Islet precursor cell (in vitro differentiated cells): ENCODE data around the gene SEC16A.
"Not testable (repeated sequence)": the region's sequence is repeated elsewhere in the genome, so short reads cannot be mapped to it uniquely, and the experiment has no call there.

Experiments used
- DNase-seq: peaks from one replicate; pipeline ENCODE4 v3.0.0-alpha.2; 2018

Gene SEC16A

GRCh38 chr9:136422876-136423275 lies 60.0 kb downstream of the SEC16A start:
- DNase-seq, result no peak

GRCh38 chr9:136421791-136422190 lies 61.0 kb downstream of the SEC16A start:
- DNase-seq, result no peak

DNA sequence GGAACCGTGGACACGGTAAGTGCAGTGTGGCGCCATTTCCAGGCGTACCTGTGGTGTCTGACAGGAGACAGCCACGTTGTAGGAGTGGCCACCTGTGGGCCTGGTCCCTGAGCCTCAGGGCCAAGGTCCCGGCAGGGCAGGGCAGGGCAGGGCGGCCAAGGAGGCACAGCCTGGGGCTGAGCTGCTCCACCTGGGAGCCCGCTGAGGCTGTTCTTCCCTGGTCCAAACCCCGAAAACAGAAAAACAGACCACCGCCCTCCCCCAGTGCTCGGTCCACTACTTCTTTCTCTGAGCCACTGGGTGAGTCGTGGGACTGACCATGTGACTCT lies 63.8 kb downstream of the SEC16A start:
- no peak for DNase-seq

GRCh38 chr9:136418182-136419091 lies 64.4 kb downstream of the SEC16A start:
- no peak for DNase-seq

GRCh38 chr9:136416914-136417313 lies 65.9 kb downstream of the SEC16A start:
- DNase-seq, result no peak

- DNase-seq, result no peak
Measured at GRCh38 chr9:136416427-136416826, 66.4 kb downstream of the SEC16A start.

DNA sequence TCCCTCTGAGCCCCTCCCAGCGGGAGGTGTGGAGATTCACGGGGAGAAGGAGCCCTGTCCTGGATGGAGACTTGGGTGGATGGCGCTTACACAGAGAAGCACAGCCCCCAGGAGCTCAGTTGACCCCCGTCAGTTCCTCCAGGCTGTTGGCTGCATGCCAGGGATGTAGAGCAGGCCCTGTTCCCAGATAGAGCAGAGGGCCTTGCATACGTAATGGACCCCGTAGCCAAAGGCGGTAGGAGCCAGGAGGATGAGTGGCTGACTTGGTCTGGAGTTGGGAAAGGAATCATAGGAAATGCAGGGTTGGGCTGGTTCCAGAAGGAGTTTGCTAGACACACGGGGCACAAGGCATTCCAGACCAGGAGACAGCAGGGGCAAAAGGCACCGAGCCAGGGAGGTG lies 69.9 kb downstream of the SEC16A start:
- no peak for DNase-seq

DNA sequence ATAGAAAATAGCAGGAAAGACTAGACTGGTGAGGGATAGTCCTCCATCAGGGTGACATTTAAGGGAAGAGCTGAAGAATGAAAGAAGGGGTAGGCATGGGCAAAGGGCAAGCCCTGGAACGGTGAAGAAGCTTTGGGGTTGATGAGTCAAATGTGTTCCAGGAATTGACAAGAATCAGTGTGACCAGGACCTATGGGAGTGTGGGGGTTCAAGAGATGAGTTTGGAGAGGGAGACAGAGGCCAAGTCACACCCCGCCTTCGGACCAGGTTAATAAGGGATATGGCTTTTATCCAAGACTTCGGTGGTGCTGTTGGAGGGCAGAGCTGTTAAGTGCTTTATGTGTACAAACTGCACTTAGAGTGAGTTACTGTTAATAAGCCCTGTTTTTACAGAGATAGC lies 71.5 kb downstream of the SEC16A start:
- no peak for DNase-seq

- DNase-seq, result peak; percentile 92
Measured at GRCh38 chr9:136410500-136411287, 72.1 kb downstream of the SEC16A start, which contains the start of the genes ENTR1 and PMPCA. TSS of gene ENTR1 (minus strand) at chr9:136410614. CDS start at chr9:136410397, 217 bp downstream. TSS of gene PMPCA (plus strand) at chr9:136410658. CDS start at chr9:136410669, 11 bp downstream.

DNA sequence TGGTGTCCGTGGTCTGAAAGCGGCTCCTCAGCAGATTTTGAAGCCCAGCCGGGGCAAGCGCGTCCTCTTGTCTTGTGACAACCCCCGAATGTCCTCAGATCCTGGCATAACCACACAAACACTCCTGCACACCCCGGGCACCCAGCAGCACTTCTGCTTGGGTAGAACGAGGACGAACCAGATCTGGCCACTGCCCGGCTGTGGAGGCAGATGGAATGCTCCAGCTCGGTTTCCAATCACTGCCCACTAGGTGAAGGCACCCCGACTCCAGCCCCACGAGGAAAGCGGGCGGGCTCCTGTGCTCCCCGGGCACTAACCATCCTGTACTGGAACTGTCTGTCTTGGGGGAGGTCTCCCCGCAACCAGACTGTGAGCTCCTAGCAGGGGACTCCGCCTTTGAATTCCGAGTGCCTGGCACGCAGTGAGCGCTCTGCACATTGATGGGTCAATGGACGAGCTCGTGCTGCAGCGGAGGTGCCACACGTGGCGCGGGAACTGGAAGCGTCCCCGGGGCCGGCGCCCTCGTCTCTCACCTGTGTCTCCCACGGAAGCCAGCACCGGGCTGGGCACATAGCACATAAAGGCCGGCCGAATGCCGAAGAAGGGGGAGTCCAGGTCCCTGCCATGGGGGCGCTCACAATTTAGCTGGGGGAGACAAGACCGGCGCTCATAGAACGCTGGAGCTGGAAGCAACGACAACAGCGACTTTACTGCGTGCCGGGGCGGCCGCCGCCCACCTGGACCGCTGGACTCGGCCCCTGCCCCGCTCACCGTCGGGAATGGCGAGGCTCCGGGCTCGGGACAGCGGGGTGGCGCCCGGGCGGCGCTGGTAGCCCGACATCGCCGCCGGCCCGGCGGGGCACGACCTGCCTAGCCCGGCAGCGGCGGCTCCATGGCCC lies 73.0 kb downstream of the SEC16A start:
- peak; percentile 62 for DNase-seq

DNA sequence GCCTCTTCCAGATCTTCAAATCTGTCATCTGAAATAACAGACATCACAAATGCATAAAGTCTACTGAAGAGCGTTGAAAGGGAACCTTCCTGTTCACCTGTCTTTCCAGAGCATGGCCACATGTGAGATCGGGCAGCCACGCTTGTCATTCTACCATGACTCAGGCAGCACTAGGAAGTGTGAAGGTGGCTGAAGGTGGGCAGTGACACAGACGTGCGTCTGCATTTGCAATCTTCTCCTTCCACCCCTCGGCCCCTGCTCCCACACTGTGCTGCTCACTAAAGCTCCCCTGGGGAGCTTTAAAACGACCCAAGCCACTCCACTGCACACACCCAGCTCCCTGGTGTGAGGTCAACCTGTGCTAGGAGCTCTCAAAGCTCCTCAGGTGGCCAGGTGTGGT lies 74.9 kb downstream of the SEC16A start:
- DNase-seq, result no peak

GRCh38 chr9:136407061-136407460 lies 75.8 kb downstream of the SEC16A start:
- not testable (repeated sequence) for DNase-seq

GRCh38 chr9:136405904-136406303 lies 76.9 kb downstream of the SEC16A start:
- DNase-seq, result not testable (repeated sequence)

GRCh38 chr9:136405481-136405880 lies 77.4 kb downstream of the SEC16A start:
- no peak for DNase-seq

DNA sequence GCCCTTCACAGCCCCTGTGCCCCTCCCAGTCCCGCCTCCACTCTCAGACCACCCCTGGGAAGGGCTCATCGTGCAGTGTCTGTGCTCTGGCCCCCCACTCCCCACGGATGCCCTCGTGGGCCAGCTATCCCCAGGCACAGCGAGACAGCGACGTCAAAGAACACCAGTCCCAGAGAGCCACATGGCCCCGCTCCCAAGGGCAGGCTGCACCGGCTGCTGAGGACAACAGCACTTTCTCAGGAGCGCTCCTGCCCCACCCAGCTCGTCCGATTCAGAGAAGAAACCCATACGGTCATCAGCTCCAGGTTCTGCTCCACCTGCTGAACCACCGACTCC lies 78.1 kb downstream of the SEC16A start:
- DNase-seq, result no peak

GRCh38 chr9:136403915-136404800 lies 78.7 kb downstream of the SEC16A start:
- no peak for DNase-seq

GRCh38 chr9:136403538-136403914 lies 79.3 kb downstream of the SEC16A start:
- no peak for DNase-seq

GRCh38 chr9:136402067-136402466 lies 80.8 kb downstream of the SEC16A start:
- no peak for DNase-seq

- no peak for DNase-seq
Measured at GRCh38 chr9:136401173-136401922, 81.5 kb downstream of the SEC16A start.

DNA sequence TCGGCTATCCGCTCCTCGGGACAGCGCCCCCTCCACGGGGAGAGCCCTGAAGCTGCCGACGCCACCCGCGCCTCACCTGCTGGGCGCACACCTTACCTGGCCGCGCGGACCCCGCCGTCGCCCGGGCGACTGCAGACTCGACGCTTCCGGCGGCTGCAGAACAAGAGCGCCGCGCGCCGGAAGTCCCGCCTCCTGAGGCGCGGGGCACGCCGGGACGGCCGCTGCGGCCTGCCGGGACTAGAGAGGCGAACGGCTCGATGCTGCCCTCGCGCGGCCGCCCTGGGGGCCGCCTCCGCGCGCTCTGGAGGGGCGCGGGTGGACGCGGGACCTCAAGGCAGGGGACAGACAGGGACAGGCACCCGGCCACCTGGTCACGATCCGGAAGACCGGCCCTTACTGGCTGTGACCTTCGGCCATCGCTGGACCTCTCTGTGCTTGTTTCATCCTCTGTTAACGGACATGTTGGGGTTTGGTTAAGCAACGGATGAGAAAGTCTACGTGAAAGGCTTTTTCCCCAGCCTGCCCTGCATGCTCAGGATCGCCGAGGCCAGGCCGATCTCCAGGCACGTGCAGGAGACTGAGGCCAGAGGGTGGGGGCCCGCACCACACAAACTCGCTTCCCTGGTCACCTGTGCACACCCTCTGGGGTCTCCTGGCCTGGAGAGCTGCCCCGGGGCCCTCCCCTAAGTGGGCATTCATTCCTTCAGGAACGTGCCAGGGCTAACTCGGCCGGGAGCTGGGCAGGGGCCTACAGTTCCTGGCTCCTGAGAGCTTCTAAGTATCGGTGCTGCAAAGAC lies 82.6 kb downstream of the SEC16A start, which contains the start of gene SNAPC4:
TSS of gene SNAPC4 (minus strand) at position 133 of the 797 bp plus-strand sequence. CDS start 1,742 bp downstream, outside the sequence.
- peak; percentile 91 for DNase-seq
